COR-L47 (cell line): ENCODE results near the gene TRIM62.

Source experiments
- DNase-seq: peaks from one replicate; lab custom pipeline; 2025; lab: John Stamatoyannopoulos, UW

TRIM62 gene

DNA sequence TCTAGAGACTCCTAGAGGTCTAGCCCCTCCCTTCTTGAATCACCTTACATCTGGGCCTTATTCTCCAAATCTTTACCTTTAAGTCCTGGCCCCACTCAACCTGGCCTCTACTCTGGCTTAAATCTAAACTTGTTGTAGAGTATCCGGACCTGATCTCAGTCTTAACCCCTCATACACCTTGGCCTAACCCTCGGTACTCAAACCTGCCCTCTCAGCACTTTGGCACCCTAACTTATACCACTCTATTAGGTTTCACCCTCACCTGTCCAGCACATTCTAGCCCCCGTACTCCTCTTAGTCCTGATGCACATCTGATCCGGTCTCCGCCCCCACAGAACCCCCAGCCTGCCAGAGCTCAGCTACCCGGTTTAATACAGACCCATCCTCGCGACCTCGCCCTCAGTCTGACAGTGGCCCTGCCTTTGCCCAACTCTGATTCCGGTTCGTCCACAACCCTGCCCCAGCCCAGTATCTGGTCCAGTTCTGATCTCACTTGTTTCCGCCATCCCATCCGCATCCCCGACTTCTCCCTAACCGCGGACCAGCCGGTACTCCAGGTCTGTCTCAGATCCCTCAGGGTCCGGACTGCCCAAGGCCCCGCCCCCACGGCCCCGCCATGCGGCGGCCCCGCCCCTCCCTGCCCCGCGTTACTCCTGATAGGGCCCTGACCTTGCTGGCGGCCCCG, 1.5 kb downstream of the TRIM62 start:
- no peak for DNase-seq

DNA sequence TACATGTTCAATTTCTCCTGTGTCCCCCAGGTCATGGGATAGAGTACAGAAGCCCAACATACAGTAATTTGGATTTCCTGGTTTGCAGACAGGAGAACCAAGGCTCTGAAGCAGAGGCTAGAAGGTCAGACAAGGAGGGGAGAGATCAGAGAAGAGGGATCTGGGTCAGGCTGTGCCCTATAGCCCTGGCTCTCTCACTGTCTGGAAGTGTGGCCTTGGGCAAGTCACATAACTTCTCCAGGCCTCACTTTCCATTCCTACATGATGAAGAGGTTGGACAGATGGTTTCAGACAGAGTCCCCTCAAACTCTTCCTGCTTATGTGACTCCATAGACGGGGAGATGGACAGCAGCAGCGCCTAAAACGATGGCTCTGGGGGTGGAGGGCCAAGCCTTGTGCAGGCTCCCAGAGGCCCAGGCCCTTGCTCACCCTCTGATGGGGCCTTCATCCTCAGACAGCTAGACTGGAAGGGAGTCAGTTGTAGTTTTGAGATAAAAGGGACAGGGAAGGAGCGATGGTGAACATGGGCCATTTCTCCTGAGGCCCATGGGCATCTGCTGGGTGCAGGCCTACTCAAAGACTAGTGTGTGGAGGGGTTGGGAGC, 2.9 kb downstream of the TRIM62 start:
- no peak for DNase-seq

DNA sequence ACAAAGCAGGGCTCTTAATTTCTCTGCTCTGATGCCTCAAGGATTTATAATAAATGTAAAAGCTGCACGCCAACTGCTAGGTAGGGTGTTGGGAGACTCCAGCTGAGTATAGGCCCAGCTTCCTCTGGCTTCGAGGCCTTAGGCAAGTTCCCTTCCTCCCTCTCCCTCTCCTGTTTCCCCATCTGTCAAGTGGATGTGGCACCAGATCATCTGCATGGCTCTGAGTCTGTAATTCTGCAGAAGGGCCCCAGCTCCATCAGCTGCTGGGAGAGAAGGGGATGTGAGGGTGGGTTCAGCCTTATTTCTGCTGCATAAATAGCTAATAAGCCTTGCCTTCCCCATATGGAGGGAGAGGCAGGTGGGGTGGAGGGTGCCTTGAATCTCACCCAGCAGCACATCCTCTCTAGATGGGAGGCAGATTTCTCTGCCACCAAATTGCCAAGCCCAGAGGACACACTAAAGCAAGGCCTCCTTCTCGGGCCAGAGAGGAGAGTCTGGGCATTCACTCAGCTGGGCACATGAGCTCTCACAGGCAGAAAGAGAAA, 3.8 kb downstream of the TRIM62 start:
- no peak for DNase-seq

DNA sequence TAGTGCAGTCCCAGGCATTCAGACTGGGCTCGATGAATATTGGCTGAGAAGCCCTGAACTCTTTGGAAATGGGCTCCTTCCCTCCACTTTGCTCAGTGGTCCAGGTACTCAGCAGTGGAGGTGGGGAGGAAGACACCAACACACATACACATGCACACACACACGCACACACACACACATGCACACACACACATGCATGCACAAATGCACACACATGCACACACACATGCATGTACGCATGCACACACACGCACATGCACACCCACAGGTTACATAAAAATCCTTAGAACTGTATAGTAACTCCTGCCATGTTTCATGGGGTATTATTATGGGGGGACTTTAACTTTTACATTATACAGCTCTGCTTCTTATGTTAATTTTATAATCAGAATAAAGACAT, 5.0 kb downstream of the TRIM62 start:
- DNase-seq: no peak

DNA sequence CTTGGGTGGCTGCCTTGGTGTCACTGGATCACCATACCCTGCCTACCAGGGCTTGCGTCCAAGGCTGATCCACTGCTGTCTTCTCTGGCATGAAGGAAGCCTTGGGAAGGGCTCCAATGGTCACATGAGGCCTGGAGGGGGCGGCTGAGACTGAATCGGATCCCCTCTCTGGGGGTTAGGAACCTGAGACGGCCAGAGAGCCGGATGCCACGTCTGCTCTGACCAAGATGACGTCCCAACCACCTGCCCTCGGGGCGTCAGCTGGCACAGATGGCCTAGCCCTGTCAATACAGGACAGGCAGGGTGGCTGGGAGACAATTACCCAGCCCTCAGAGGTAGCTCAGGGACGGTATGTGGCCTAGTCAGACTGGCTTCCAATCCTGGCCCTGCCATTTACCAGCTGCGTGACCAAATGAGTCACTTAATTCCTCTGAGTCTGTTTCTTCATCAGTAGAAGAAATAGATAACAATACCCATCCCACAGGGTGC, 5.4 kb downstream of the TRIM62 start:
- no peak for DNase-seq

DNA sequence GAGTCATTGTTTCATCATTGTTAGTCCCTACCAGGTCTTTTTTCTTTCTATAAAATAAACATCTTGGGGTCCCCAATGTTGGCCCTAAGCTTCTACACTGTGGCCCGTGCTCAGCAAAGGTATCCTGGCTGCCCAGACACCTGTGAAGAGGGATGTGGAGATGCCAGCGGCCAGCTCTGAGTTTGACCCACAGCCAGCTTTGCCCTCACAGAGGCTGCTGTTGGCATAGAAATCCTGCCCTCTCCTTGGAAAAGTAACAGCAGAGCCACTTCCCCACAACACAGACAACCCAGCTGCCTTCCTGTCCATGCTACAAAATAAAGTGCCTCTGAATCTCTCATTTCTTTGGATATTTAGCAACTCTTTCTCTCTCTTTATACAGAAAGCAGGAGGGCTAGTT, 6.0 kb downstream of the TRIM62 start:
- DNase-seq: no peak

DNA sequence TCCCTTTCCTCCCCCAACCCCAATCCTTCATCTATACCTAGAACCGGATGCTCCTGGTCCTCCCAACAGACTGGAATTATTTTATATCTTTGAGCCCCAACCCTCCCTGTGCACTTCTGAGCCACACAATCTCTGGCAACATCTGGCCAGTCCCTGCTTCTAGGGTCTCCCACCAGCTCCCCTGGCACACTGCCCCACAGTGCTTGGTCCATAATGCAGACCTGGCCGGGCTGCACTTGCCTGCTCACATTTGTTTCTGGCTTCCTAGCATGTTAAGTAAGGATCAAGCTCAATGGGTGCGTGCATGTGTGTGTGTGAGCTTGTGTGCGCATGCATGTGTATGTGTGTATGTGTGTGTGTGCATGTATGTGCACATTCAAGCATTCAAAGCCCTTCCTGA, 8.8 kb downstream of the TRIM62 start:
- no peak for DNase-seq

DNA sequence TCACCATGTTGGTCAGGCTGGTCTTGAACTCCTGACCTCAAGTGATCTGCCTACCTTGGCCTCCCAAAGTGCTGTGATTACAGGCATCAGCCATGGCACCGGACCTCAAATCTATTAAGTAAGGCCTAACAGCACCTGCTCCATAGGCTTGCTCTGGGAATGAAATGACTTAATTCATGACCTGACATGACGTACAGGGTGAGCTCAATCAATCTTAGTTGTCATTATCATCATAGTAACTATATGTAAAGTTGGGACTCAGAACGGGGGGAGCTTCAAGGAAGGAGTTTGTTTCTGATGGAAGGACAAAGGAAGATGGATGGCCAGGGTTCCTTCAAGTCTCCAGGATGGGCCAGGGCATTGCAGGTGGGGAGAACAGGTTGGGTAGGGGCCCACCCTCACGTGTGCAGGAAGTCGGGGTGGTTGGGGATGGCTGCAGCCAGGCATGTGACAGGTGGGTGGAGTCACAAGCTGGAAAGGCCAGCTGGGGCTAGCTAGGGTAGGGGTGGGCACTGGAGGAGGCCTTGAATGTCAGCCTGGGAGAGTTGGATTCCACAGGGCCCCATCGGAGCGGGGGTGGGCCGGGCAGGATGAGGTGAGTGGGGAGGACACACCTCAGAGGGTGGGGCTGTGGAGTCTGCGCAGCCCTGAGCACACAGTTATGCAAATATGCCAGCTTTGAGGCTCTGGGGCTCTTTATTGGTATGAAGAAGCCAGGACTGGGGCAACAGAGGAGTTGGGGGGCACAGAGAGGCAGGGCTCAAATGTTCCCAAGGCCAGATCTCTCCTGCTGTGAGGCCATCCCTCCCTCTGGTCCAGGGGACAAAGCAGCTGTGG, 9.6 kb downstream of the TRIM62 start:
- no peak for DNase-seq

DNA sequence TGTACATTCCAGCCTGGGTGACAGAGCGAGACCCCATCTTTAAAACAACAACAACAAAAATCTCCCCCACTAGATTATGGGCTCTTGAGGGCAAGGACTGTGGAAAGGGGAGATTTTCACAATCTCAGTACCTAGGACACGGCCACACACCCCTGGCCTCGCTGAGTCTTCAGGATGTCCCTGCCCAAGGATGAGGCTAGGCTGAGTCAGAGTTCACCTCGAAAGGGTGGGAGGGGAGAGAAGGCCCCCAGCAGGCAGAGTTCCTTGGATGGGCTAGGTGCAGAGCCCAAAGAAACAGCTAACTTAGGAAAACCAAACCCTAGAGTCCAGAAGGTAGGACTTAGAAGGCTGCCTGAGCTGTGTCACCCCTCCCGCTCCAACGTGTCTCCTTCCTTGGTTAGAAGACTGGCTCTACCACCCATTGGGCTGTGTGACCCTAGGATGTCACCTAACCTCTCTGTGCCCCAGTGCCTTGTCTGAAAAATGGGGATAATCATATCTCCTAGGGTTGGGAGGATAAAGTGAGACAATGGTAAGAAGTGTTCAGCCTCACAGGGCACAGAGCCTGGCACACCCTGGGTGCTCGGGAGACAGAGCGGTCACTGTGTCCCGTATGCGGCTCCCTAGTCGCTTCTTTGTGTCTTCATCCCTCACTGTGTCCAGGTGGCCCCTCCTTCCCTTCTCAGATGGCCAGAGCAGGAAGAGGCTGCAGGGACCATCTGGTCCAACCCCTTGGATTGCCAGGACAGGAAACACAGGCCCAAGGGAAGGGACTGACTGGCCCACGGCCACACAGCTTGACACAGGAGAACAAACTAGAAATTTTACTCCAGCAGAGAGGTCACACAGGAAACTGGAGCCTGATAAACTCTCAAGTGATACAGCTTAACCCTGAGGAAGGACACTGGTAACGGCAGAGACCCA, 11.2 kb downstream of the TRIM62 start:
- no peak for DNase-seq

DNA sequence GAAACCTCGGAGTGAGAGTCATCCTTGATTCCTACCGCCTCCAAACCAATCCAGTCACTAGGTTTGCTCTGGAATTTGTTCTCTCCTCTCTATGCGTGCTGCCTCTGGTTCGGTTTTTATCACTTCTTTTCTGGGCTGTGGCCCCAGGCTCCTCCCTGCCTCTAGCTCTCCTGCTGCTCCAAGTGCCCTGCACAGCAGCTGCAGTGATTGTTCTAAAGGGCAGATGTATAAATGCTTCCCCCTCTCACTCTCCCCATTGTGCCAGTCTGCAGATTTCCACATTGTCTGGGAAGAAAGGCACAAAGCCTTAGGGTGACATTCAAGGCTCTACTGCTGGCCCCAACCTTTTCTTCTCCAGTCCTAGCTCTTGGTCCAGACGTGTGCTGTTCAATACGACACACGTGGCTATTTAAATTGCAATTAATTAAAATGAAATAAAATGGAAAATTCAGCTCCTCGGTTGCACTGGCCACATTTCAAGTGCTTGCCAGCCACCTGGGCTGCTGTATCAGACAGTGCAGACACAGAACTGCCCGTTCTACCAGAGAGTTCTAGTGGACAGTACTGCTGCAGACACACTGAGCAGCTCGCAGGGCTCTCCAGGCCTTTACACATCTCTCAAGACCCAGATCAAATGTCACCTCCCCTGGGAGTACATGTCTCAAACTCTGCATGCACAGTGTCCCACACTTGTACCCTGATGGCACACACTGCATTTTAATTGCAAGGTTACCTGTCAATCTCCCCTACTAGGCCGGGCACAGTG, 12.4 kb downstream of the TRIM62 start:
- peak; percentile 15 for DNase-seq

DNA sequence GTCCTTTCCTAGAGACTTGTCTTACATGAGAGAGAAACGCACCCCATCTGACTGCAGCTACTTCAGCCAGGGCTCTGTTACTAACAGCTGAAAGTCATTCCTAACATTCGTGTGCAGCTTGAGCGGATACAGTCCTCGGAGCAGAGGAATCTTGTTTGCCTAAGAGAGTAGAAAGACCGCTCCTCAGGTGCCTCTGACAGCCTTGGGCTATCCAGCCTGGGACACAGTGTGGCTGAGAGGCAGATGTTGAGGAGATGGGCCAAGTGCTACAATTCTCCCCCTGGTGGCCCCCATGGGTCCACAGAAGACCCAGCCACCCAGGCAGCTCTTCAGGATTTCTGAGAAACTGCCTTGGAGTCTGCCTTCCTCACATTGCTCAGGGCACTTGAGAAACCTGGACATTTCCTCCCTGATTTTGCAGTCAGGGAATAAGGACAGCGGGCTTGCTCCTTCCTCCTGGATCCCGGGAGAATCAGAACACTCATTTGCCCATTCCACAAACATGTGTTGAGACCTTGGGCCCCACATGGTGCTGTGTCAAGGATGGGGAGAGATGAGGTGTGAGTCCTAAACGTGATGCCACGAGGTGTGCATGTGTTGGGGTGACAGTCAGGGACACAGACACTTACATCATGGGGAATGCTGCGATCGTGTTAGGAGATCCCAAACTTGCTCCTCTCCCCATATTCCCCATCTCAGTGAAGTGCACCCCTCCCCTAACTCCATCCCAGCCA, 13.1 kb downstream of the TRIM62 start:
- no peak for DNase-seq

DNA sequence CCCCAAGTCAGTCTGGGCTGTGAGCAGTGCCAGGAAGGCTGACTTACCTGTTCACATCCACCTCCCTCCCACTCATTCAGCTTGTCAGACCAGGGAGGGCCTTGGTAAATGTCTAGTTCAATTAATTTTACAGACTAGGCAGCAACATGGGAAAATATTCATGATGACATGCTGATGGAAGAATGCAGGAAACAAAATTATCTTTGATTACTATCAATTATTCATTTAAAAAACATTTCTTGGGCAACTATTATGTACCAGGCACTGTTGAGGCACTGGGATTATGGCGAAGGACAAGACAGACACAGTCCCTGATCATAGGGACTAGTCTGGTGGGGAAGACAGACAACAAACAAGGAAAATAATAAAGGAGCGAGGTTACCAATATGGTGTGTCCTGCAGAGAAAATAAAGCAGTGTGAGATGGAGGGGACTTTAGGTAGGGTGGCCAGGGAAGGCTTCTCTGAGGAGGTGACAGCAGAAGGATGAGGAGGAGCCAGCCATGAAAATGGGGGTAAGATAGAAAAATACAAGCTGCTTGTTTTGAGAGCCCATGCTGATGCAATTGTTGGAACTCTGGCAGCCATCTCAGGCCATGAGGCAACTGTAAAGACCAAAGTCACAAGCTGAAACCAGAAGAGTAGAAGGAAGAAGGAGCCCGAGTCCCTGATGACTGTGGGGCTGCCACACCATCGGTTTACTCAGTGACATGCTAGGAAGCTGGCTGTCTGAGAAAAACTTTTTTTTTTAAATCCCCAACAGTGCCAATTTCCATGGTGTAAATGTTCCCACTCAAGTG, 14.0 kb downstream of the TRIM62 start:
- no peak for DNase-seq

DNA sequence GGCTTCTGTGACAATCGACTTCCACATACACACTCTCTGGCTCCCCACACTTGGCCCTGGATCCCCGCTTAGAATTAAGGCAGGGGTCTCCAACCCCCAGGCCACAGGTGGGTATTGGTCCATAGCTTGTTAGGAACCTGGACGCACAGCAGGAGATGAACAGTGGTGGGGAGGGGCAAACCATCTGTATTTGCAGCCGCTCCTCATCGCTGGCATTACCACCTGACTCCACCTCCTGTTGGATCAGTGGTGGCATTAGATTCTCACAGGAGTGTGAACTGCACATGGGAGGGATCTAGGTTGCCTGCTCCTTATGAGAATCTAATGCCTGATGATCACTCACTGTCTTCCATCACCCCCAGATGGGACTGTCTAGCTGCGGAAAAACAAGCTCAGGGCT, 16.0 kb downstream of the TRIM62 start:
- no peak for DNase-seq

DNA sequence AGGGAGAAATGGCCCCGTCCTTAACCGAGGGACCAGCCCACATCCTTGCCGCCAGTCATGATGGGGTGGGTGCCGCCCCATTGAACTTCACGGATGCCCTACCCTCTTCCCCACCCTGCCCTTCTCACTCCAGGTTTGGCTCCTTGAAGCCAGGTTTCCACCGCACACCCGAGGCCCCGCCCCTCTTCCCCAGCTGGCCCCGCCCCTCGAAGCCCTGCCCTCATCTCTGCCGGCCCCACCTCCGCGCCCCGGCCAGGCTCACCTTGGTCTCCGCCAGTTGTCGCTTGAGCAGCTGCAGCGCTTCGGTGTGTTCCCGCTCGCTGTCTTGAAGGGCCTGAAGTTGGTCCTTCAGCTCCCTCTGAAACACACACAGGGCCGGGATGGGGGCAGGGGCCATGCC, 16.6 kb downstream of the TRIM62 start:
- no peak for DNase-seq

DNA sequence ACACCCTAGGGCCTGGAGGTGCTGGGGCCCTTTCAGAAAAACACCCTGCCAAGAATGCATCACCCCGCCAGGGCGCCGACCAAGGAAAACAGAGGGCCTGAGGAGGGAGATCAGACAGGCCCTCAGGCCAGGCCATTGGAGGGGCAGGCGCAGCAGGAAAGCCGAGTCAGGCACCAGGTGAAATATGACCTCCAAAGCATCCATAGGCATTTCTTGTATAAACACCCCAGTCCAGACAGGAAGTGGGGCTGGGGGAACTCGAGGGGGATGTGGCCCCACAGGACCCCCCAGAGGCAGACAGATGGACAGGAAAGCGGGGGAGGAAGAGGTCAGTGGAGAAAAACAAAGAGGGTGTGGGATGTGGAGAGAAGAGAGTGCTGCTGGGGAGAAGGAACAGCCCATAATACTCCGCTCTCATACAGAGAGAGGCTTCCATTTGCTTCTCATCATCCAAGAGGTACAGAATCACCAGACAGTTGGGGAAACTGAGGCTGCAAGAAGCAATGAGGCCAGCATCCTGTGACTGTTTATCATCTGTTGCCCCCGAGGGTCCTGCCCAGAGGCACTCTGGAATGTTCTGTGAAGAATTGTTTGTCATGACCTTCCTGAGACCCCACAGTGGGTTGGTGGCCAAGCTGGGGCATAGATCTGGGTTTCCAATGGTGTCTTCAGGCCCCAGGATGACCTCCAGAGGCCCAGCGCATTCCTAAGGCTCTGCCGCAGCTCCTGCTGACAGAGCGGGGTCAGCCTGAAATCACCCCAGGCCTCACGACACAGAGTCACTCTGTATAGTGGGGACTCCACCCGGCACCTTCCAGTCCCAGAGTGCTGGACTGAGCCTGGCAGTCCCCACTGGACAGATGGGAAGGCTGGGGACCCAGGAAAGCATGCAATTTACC, 18.0 kb downstream of the TRIM62 start:
- DNase-seq: no peak

DNA sequence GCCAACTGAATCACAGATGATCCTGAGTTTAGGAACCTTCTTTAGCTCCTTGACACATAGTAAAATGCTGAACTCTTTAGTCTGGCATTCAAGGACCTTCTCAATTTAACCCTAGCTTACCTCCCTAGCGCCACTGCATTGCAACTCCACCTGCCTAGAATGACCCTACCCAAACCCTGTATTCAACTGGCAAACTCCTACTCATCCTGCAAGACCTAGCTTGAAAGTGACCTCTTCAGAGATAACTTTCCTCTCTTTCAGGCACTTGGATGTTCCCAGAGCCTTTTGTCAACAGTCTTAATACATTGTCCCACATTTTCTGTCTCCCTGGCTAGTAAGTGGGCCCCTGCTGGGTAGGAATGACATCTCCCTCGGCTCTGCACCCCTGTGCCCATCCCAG, 19.7 kb downstream of the TRIM62 start:
- no peak for DNase-seq

DNA sequence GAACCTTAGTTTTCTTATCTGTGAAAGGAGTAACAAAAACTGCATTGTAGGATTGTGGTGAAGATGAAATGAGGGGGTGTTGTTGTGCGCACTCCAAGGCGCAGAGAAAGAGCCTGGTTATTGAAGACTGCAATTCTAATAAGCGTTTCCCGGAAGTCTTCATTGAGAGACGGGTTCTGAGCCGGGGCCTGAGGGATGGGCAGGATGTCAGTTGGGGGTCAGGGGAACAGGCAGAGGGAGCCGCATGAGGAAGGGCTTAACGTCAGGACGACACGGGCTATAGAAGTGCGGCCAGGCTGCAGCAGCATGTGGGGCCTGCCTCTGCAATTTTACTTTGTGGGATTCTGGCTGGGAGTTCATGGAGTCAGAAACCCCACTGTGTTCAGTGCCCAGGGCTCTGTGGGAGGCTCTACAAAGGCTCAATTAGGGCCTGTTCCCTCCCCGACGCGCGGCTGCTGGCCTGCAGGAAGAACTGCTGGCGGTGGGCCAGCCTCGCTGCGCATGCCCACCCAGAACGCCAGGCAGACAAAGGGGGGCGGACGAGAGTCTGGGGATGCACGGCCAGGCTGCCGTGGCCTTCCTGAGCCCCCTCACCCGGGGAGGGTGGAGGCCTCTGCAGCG, 20.7 kb downstream of the TRIM62 start:
- DNase-seq: peak; percentile 97

DNA sequence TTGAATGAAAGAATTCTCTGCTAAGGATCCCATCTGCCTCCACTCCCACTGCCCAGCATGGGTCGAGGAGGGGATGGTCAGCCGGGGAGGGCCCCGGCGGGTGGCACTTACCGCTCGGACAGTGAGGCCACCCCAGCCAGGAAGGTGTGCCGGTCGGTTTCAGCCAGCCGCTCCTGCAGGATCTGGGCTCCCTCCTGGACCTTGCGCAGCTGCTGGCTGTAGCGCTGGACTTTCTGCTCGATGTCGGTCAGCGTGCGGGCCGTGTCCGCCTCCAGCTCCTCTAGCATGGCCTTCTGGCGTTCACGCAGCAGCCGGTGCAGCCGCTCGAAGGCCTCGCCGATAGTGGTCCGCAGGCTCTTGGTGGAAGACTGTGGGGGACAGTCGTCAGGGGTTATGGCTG, 22.3 kb downstream of the TRIM62 start:
- DNase-seq: no peak
